ENCODE data around the gene SH3RF2. TPM values are rescaled to one million over a fixed set of nuclear protein-coding genes. Genes with fewer than 3 reads are reported as not detected.
A peak's percentile ranks its signal among the peaks of the same experiment; 100 is the strongest.

SH3RF2 gene
- total RNA-seq, 2 donors from 2014 or later: 2.6 to 3.2 TPM

DNA sequence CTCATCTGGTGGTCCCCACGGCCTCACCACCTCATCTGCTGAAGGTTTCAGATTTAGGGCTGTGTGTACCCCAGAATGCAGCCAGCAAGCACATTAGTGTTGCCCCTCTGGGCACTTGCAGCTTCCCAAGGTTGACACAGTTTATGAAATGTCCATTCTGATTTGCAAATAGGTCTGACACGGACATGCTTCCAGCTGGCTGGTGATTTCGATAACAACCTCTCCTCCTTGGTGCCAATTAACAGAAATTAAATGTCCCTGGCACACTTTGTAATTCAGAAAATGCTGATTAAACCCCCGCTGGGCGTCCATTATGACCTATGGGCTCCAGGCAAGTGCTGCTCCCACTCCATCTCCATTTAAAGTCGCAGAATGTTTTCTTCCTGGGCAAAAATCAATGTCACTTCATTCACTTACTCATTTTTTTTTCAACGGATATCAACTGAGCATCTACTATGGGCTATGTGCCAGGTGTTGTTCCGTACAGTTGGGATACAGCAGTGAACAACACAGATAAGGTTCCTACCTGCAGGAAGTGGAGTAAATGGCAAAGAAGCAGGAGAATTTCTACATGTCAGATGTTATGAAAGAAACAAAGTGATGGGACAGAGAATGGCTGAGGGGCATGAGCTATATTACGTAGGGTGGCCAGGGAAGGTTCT, 137.0 kb downstream of the SH3RF2 start:
- Mint-ChIP-seq H3K36me3 (ENCODE audit: low read depth) (no peaks in the 10 kb centered on the region), H3K4me1 (peaks cover 26% of the 10 kb centered on the region), H3K4me3 (peak overlapping the region; percentile 1), H3K9me3 (no peaks in the 10 kb centered on the region), H3K27ac (no peak overlapping the region), H3K27me3 (ENCODE audit: insufficient read depth) (peaks cover 27% of the 10 kb centered on the region)
- no peaks in the 10 kb centered on the region for H3K36me3 ChIP-seq (ENCODE audit: control insufficient read depth, insufficient read depth, low read length)
- H3K4me1 ChIP-seq (ENCODE audit: control insufficient read depth, insufficient read depth, low read length): no peaks in the 10 kb centered on the region
- peak; percentile 87 for DNase-seq
- H3K4me3 ChIP-seq (ENCODE audit: low read length): no peak overlapping the region
- H3K27me3 ChIP-seq (ENCODE audit: control insufficient read depth, insufficient read depth, low read length, poor library complexity, severe bottlenecking): no peaks in the 10 kb centered on the region
- 36 to 47% methylated on average over 8 to 9 of the region's 9 CpGs for WGBS, 2 experiments (ENCODE audit: insufficient coverage in 1 of 2, insufficient read length in 1 of 2)
- no peaks in the 10 kb centered on the region for H3K9me3 ChIP-seq (ENCODE audit: control insufficient read depth, low read length)
- TF ChIP-seq, protein P1, sequence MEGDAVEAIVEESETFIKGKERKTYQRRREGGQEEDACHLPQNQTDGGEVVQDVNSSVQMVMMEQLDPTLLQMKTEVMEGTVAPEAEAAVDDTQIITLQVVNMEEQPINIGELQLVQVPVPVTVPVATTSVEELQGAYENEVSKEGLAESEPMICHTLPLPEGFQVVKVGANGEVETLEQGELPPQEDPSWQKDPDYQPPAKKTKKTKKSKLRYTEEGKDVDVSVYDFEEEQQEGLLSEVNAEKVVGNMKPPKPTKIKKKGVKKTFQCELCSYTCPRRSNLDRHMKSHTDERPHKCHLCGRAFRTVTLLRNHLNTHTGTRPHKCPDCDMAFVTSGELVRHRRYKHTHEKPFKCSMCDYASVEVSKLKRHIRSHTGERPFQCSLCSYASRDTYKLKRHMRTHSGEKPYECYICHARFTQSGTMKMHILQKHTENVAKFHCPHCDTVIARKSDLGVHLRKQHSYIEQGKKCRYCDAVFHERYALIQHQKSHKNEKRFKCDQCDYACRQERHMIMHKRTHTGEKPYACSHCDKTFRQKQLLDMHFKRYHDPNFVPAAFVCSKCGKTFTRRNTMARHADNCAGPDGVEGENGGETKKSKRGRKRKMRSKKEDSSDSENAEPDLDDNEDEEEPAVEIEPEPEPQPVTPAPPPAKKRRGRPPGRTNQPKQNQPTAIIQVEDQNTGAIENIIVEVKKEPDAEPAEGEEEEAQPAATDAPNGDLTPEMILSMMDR (conservative IDR thresholded peaks at IDR 0.05): no peak
- no peak overlapping the region for H3K9ac ChIP-seq (ENCODE audit: extremely low read depth, low read length, poor library complexity, severe bottlenecking)
- H3K27ac ChIP-seq (ENCODE audit: low read depth, low read length): no peak overlapping the region

- Histone ChIP-seq H3K27ac (ENCODE audit: low read depth, low read length) (no peak overlapping the region), H3K36me3 (ENCODE audit: control insufficient read depth, insufficient read depth, low read length) (no peaks in the 10 kb centered on the region), H3K4me3 (ENCODE audit: low read length) (no peak overlapping the region), H3K9me3 (ENCODE audit: control insufficient read depth, low read length) (no peaks in the 10 kb centered on the region), H3K9ac (ENCODE audit: extremely low read depth, low read length, poor library complexity, severe bottlenecking) (no peak overlapping the region), H3K27me3 (ENCODE audit: control insufficient read depth, insufficient read depth, low read length, poor library complexity, severe bottlenecking) (no peaks in the 10 kb centered on the region), H3K4me1 (ENCODE audit: control insufficient read depth, insufficient read depth, low read length) (no peaks in the 10 kb centered on the region)
- Mint-ChIP-seq H3K9me3 (no peaks in the 10 kb centered on the region), H3K4me1 (peaks cover 34% of the 10 kb centered on the region), H3K4me3 (no peak overlapping the region), H3K27ac (no peak overlapping the region), H3K27me3 (ENCODE audit: insufficient read depth) (peaks cover 9% of the 10 kb centered on the region), H3K36me3 (ENCODE audit: low read depth) (no peaks in the 10 kb centered on the region)
- TF ChIP-seq, protein P1 (conservative IDR thresholded peaks at IDR 0.05): no peak
- 30 to 45% methylated on average over 3 to 4 of the region's 4 CpGs for WGBS, 2 experiments (ENCODE audit: insufficient coverage in 1 of 2, insufficient read length in 1 of 2)
- no peak for DNase-seq
Observed at GRCh38 chr5:146076028-146076427, 139.7 kb downstream of the SH3RF2 start.

DNA sequence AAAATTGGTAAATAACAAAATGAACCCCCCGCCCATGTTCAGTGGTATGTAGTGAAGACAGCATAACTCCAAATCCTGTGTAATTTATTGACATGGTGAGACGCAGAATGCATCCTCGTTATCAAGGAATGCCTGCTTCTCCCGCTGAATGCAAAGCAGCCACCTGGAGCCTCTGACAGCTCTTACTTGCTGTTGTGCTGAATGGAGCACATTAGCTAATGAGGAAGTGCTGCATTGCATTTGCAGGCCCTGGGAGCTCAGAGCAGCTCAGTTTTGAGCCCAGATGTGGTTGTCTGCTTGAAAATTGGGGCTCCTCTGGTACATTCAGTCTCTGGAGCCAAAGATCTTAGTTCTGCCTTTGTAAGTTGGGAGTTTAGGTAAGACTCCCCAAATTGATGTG, 140.1 kb downstream of the SH3RF2 start:
- H3K4me3 ChIP-seq (ENCODE audit: low read length): no peak overlapping the region
- H3K9me3 Mint-ChIP-seq: no peaks in the 10 kb centered on the region
- no peak overlapping the region for H3K27ac Mint-ChIP-seq
- WGBS, 2 experiments (ENCODE audit: insufficient coverage in 1 of 2, insufficient read length in 1 of 2): 47% methylated on average over 4 of the region's 4 CpGs
- H3K27me3 ChIP-seq (ENCODE audit: control insufficient read depth, insufficient read depth, low read length, poor library complexity, severe bottlenecking): no peaks in the 10 kb centered on the region
- H3K4me1 ChIP-seq (ENCODE audit: control insufficient read depth, insufficient read depth, low read length): no peaks in the 10 kb centered on the region
- DNase-seq: peak; percentile 79
- H3K4me3 Mint-ChIP-seq: no peak overlapping the region
- TF ChIP-seq, protein P1 (conservative IDR thresholded peaks at IDR 0.05): no peak
- no peak overlapping the region for H3K27ac ChIP-seq (ENCODE audit: low read depth, low read length)
- no peaks in the 10 kb centered on the region for H3K9me3 ChIP-seq (ENCODE audit: control insufficient read depth, low read length)
- H3K36me3 ChIP-seq (ENCODE audit: control insufficient read depth, insufficient read depth, low read length): no peaks in the 10 kb centered on the region
- H3K9ac ChIP-seq (ENCODE audit: extremely low read depth, low read length, poor library complexity, severe bottlenecking): no peak overlapping the region
- H3K36me3 Mint-ChIP-seq (ENCODE audit: low read depth): no peaks in the 10 kb centered on the region
- peaks cover 6% of the 10 kb centered on the region for H3K27me3 Mint-ChIP-seq (ENCODE audit: insufficient read depth)
- H3K4me1 Mint-ChIP-seq: peaks cover 34% of the 10 kb centered on the region

Measured in endodermal cell (in vitro differentiated cells).